Peyer's patch (tissue), 4 donors: Measurements from ENCODE around the gene SP140.

Experiments used
- POLR2A ChIP-seq, 2 donors: fragments of 450-650 bp; IDR thresholded peaks; one replicate each; pipeline ENCODE4 v1.5.1; 2017; ENCODE audit warnings: antibody characterized with exemption in 2 of 2, mild to moderate bottlenecking in 2 of 2, moderate library complexity in 2 of 2
- TF ChIP-seq, protein P1 (sequence below), 6 experiments: fragments of 450-650 bp in 4 of 6; fragments of 200-600 bp in 2 of 6; sonication (generic) in 1 of 6; IDR thresholded peaks; one replicate each; pipeline ENCODE4 v1.5.1; 2017 to 2019; ENCODE audit warnings: antibody characterized with exemption in 6 of 6, mild to moderate bottlenecking in 3 of 6, moderate library complexity in 1 of 6

DNA sequence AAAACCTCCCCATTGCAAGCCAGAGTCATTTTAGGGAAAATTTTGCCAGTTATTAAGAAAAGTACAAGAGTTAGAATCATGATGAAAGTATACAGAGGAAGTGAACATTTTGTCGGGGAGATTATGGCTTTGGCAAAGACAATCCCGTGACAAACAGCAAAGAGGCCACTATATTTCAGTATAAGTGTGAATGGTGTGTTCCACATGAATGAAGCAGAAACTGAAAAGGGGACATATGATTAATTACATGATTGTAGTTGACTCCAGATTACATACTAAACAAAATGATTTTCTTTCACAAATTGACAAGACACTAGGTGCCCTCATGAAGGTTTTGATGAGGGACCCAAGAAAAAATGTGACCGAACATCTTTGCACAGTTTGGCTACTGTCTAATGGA is 42.0 kb downstream of the SP140 start:
- no peak for TF ChIP-seq POLR2A (IDR thresholded peaks at IDR 0.05)
- TF ChIP-seq, protein P1, sequence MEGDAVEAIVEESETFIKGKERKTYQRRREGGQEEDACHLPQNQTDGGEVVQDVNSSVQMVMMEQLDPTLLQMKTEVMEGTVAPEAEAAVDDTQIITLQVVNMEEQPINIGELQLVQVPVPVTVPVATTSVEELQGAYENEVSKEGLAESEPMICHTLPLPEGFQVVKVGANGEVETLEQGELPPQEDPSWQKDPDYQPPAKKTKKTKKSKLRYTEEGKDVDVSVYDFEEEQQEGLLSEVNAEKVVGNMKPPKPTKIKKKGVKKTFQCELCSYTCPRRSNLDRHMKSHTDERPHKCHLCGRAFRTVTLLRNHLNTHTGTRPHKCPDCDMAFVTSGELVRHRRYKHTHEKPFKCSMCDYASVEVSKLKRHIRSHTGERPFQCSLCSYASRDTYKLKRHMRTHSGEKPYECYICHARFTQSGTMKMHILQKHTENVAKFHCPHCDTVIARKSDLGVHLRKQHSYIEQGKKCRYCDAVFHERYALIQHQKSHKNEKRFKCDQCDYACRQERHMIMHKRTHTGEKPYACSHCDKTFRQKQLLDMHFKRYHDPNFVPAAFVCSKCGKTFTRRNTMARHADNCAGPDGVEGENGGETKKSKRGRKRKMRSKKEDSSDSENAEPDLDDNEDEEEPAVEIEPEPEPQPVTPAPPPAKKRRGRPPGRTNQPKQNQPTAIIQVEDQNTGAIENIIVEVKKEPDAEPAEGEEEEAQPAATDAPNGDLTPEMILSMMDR (IDR thresholded peaks at IDR 0.05): no peak
